Nephron progenitor cell (in vitro differentiated cells): Measurements from ENCODE around the gene PRMT5.

Experiments
- DNase-seq: peaks from one replicate; pipeline ENCODE4 v3.0.0; 2021
- H3K27ac Mint-ChIP-seq: 2 replicates; pipeline ENCODE4 v1.8.0; 2021; ENCODE audit warnings: mild to moderate bottlenecking, moderate library complexity, mixed read lengths
- H3K27me3 Mint-ChIP-seq: 2 replicates; pipeline ENCODE4 v1.8.0; 2021; ENCODE audit warnings: mild to moderate bottlenecking, low read depth, mixed read lengths; ENCODE audit not compliant: poor library complexity
- H3K36me3 Mint-ChIP-seq: 2 replicates; pipeline ENCODE4 v1.8.0; 2021; ENCODE audit warnings: low read depth, mixed read lengths
- H3K4me1 Mint-ChIP-seq: 2 replicates; pipeline ENCODE4 v1.8.0; 2021; ENCODE audit warnings: mixed read lengths
- H3K4me3 Mint-ChIP-seq: 2 replicates; pipeline ENCODE4 v1.8.0; 2021; ENCODE audit warnings: mild to moderate bottlenecking, moderate library complexity, mixed read lengths
- H3K9me3 Mint-ChIP-seq: 2 replicates; pipeline ENCODE4 v1.8.0; 2021; ENCODE audit warnings: mild to moderate bottlenecking, moderate library complexity, mixed read lengths
- TF ChIP-seq, protein P1 (sequence below): fragments of 200-600 bp; sonication (generic); IDR thresholded peaks from 2 replicates; pipeline ENCODE4 v1.5.0; 2021; ENCODE audit warnings: antibody characterized with exemption

The PRMT5 gene

DNA sequence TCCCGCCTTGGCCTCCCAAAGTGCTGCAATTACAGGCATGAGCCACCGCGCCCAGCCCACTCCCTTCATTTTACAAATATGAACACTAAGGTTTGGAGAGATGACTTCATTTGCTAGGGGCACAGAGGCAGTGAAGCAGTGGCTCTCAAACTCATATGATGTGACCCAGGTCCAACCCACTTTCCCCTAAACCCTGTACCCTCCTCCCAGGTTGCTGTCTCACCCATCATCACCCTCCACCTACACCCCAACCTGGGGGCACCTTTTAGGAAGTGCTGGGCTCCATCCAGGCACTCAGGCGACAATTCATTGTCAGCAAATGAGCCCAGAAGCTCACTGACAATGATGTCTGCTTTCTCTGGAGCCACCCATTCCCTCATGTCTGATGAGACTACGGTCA lies 5.4 kb downstream of the PRMT5 start:
- H3K27me3 Mint-ChIP-seq = peaks cover 2% of the 10 kb centered on the region
- H3K4me3 Mint-ChIP-seq = no peak overlapping the region
- H3K4me1 Mint-ChIP-seq = peaks cover 17% of the 10 kb centered on the region
- TF ChIP-seq, protein P1, sequence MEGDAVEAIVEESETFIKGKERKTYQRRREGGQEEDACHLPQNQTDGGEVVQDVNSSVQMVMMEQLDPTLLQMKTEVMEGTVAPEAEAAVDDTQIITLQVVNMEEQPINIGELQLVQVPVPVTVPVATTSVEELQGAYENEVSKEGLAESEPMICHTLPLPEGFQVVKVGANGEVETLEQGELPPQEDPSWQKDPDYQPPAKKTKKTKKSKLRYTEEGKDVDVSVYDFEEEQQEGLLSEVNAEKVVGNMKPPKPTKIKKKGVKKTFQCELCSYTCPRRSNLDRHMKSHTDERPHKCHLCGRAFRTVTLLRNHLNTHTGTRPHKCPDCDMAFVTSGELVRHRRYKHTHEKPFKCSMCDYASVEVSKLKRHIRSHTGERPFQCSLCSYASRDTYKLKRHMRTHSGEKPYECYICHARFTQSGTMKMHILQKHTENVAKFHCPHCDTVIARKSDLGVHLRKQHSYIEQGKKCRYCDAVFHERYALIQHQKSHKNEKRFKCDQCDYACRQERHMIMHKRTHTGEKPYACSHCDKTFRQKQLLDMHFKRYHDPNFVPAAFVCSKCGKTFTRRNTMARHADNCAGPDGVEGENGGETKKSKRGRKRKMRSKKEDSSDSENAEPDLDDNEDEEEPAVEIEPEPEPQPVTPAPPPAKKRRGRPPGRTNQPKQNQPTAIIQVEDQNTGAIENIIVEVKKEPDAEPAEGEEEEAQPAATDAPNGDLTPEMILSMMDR = no peak
- DNase-seq = no peak
- no peaks in the 10 kb centered on the region for H3K9me3 Mint-ChIP-seq
- H3K36me3 Mint-ChIP-seq = peaks cover 66% of the 10 kb centered on the region
- H3K27ac Mint-ChIP-seq = no peak overlapping the region

GRCh38 chr14:22922294-22922693 lies 6.9 kb downstream of the PRMT5 start:
- no peaks in the 10 kb centered on the region for H3K9me3 Mint-ChIP-seq
- H3K4me3 Mint-ChIP-seq = no peak overlapping the region
- DNase-seq = no peak
- H3K27me3 Mint-ChIP-seq = peaks cover 3% of the 10 kb centered on the region
- H3K4me1 Mint-ChIP-seq = peaks cover 32% of the 10 kb centered on the region
- TF ChIP-seq, protein P1 = no peak
- peaks cover 71% of the 10 kb centered on the region for H3K36me3 Mint-ChIP-seq
- H3K27ac Mint-ChIP-seq = no peak overlapping the region

DNA sequence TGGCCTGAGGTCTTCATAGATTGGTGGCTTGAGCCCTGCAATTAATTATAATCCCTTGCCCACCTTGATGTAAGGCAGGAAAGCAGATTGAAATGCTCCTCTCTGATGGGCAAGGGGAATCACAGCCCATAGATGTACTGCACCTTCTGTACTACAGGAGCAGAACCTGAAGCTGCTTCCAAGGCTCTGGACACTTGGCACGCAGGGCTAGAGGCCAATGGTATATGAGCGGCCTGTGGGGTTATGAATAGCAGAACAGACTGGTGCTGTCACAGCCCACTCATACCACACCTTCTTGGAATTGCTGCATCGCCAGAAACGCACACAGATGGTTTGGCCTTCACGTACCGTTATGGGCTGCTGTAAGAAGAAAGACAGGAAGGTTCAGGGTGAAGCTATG lies 8.5 kb downstream of the PRMT5 start:
- Mint-ChIP-seq H3K27me3 (peaks cover 3% of the 10 kb centered on the region), H3K4me1 (peaks cover 40% of the 10 kb centered on the region), H3K27ac (peak overlapping the region; percentile 90), H3K4me3 (no peak overlapping the region), H3K36me3 (peaks cover 67% of the 10 kb centered on the region), H3K9me3 (no peaks in the 10 kb centered on the region)
- DNase-seq = no peak
- TF ChIP-seq, protein P1 = no peak

- no peak for DNase-seq
- TF ChIP-seq, protein P1 = no peak
- peaks cover 3% of the 10 kb centered on the region for H3K27me3 Mint-ChIP-seq
- peaks cover 40% of the 10 kb centered on the region for H3K4me1 Mint-ChIP-seq
- H3K27ac Mint-ChIP-seq = peak overlapping the region; percentile 90
- peak overlapping the region; percentile 97 for H3K4me3 Mint-ChIP-seq
- H3K9me3 Mint-ChIP-seq = no peaks in the 10 kb centered on the region
- H3K36me3 Mint-ChIP-seq = peaks cover 71% of the 10 kb centered on the region
These were observed 9.6 kb downstream of the PRMT5 start for GRCh38 chr14:22919601-22919921.

DNA sequence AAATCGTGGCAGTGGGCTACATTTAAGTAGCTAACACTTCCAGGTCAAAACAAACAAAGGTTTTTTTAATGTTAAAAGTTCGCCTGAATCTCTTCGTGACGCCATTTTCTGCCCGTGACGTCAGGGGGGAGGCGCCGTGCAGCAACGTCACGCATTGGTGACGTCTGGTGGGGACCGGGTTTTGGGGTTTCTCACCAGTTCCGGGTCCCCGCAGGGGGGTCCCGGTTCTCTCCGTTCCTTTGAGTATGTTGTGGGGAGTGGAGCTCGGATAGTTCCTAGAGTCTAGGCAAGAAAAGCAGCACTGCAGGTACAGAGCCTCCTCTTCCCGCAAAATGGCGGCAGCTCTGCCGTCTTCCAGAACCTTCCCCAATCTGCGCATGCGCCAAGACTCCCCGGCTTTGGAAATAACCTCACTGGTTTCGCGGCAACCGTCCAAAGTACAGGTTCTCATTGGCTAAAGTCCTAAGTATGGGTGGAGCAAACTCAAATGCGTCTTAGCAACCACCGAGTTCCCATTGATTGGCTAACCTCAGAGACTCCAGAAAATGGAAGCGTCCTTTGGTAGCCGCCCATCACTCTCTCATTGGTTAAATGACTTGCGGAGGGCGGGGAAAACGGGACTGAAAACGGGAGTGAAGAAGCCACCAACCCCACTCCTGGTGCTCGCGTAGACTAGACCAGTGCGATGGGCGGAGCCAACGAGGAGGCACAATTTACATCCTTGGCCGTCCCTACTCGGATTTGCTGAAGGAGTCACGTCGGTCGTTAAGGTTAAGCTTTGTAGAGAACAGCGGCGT lies 10.2 kb downstream of the PRMT5 start, which contains the start of gene RBM23:
TSS of gene RBM23 (minus strand) at position 346 of the 797 bp plus-strand sequence.
- Mint-ChIP-seq H3K27ac (peak within 1 kb of the TSS; percentile 100), H3K4me1 (peaks cover 40% of the 10 kb centered on the region), H3K27me3 (peaks cover 3% of the 10 kb centered on the region), H3K4me3 (peak within 1 kb of the TSS; percentile 97), H3K36me3 (peaks cover 69% of the 10 kb centered on the region), H3K9me3 (no peaks in the 10 kb centered on the region)
- DNase-seq = peak; percentile 100
- TF ChIP-seq, protein P1 = no peak
